ENCODE data around the gene RABL2B. TPM values are rescaled to one million over a fixed set of nuclear protein-coding genes. Genes with fewer than 3 reads are reported as not detected.
A peak's percentile ranks its signal among the peaks of the same experiment; 100 is the strongest.

Gene RABL2B
- total RNA-seq, 3 donors from 2014 or later: 28.3 to 38.4 (median 28.4) TPM

DNA sequence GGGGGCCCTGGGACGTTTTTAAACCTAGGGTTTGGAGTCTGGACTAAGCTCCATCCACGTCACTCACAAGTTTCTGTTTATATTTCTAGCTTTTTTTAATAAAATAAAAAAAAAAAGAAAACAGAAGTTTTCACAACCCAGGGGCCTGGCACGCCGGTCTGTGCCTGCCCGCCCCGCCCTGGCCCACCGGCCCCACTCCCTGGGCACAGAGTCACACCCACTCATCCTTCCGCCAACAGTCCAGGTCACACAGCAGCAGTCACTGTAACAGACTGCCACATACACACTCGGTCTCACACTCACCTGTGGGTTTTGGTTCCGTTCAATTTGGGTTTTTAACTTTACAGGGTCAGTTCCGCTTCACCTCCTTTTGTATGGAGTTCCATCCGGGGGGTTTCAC lies 50.8 kb downstream of the RABL2B start:
- Mint-ChIP-seq H3K9me3 (no peaks in the 10 kb centered on the region), H3K36me3 (ENCODE audit: insufficient read depth) (no peaks in the 10 kb centered on the region), H3K4me3 (no peak overlapping the region), H3K27me3 (ENCODE audit: low read depth) (peaks cover 2% of the 10 kb centered on the region), H3K4me1 (ENCODE audit: low read depth) (peaks cover 4% of the 10 kb centered on the region)
- no peak for DNase-seq
- ATAC-seq: no peak

DNA sequence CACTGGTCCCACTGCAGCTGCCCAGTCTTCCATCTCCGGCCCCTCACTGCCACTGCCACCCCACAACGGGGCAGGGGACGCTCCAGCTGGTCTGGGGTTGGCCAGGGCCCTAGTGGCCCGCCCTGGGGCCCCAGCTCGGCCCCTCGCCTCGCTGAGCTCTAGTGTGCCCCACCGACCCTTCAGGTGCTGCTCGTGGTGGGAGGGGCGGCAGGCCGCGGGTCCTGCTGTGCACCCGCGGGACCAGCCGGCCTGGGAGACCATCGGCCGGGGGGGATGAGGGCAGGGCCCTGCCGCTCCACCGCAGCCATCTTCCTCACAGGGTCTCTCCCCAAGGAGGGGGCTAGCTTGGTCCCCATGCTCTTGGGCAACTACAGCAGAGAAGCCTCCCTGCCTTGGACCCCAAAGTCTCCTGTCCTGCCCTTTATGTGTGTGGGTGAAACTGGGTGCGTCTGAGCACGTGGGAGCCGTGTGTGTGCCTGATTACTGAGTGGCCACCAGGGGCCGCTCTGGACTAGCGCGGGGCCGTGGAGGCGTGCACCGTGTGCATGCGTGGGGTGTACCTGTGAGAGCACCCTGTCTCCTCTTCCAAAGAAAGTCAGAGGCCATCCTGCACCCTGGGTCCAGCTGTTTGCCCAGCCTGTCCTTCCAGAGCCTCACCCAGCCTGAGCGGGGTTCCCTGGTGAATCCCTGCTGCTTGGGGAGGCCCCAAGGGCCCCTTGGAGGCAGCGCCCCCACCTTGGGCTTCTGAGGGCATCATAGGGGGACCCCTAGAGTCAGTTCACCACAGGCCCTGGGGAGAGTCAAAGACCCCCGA lies 51.4 kb downstream of the RABL2B start:
- peaks cover 2% of the 10 kb centered on the region for H3K27me3 Mint-ChIP-seq (ENCODE audit: low read depth)
- no peaks in the 10 kb centered on the region for H3K36me3 Mint-ChIP-seq (ENCODE audit: insufficient read depth)
- H3K4me1 Mint-ChIP-seq (ENCODE audit: low read depth): peaks cover 4% of the 10 kb centered on the region
- H3K4me3 Mint-ChIP-seq: no peak overlapping the region
- ATAC-seq (peak; percentile 86 to 91), DNase-seq (peak; percentile 49)
- H3K9me3 Mint-ChIP-seq: no peaks in the 10 kb centered on the region

DNA sequence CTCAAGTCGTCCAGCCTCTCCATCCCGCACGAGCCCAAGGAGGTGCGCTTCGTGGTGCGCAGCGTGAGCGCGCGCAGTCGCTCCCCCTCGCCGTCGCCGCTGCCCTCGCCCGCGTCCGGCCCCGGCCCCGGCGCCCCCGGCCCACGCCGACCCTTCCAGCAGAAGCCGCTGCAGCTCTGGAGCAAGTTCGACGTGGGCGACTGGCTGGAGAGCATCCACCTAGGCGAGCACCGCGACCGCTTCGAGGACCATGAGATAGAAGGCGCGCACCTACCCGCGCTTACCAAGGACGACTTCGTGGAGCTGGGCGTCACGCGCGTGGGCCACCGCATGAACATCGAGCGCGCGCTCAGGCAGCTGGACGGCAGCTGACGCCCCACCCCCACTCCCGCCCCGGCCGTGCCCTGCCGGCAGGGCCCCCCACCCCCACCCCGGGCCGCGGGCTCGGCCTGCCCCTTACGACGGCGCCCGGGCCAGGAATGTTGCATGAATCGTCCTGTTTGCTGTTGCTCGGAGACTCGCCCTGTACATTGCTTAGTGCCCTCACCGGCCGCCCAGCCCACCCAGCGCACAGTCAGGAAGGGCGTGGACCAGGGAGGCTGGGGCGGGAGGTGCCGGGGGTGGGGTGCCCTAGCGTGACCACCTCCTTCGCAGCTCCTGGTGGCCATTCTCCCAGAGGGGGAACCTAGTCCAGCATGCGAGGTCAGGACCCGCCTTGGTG lies 52.3 kb downstream of the RABL2B start:
- Mint-ChIP-seq H3K4me1 (ENCODE audit: low read depth) (peaks cover 4% of the 10 kb centered on the region), H3K4me3 (no peak overlapping the region), H3K27me3 (ENCODE audit: low read depth) (peaks cover 2% of the 10 kb centered on the region), H3K36me3 (ENCODE audit: insufficient read depth) (no peaks in the 10 kb centered on the region), H3K9me3 (no peaks in the 10 kb centered on the region)
- DNase-seq (no peak), ATAC-seq (no peak)

DNA sequence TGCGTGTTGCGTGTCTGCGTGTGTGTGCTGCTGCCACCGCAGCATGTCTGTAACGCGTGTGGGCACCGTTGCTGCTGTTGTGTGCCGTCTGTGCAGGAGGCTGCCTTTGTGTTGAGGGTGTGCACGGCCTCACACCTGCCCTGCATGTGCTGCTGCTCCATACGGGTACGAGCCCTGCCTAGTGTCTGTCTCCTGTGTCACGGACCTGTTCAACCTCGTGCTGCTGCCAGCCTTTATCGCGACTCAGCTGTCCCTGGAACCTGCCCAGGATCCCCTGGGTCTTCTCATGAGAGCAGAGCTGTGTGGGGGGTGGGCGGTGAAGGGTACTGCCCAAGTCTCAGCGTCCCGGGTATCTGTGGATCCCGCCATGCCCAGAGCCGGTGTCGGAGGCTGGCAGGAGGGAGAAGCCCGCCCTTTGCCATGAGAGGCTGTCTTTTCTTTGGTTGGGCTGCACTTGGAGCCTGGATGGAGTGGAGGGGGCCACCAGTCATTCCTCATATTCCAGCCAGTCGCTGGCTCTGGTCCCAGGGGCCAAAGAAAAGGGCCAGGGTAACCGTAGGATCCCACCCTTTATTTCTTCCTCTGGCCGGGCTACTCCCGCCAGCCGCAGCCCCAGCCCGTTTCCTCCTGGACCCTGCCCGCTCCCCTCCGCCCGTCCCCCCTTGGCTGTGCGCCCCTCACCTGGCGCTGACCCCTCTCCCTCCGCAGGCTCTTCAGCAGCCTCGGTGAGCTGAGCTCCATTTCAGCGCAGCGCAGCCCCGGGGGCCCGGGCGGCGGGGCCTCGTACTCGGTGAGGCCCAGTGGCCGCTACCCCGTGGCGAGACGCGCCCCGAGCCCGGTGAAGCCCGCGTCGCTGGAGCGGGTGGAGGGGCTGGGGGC lies 53.2 kb downstream of the RABL2B start:
- H3K27me3 Mint-ChIP-seq (ENCODE audit: low read depth): peaks cover 2% of the 10 kb centered on the region
- no peaks in the 10 kb centered on the region for H3K36me3 Mint-ChIP-seq (ENCODE audit: insufficient read depth)
- DNase-seq: no peak
- ATAC-seq: no peak
- H3K4me1 Mint-ChIP-seq (ENCODE audit: low read depth): peaks cover 4% of the 10 kb centered on the region
- H3K9me3 Mint-ChIP-seq: no peaks in the 10 kb centered on the region
- no peak overlapping the region for H3K4me3 Mint-ChIP-seq

GRCh38 chr22:50729391-50730012 lies 53.9 kb downstream of the RABL2B start:
- peaks cover 4% of the 10 kb centered on the region for H3K4me1 Mint-ChIP-seq (ENCODE audit: low read depth)
- no peak overlapping the region for H3K4me3 Mint-ChIP-seq
- ATAC-seq: no peak
- no peaks in the 10 kb centered on the region for H3K36me3 Mint-ChIP-seq (ENCODE audit: insufficient read depth)
- no peak for DNase-seq
- peaks cover 2% of the 10 kb centered on the region for H3K27me3 Mint-ChIP-seq (ENCODE audit: low read depth)
- no peaks in the 10 kb centered on the region for H3K9me3 Mint-ChIP-seq

DNA sequence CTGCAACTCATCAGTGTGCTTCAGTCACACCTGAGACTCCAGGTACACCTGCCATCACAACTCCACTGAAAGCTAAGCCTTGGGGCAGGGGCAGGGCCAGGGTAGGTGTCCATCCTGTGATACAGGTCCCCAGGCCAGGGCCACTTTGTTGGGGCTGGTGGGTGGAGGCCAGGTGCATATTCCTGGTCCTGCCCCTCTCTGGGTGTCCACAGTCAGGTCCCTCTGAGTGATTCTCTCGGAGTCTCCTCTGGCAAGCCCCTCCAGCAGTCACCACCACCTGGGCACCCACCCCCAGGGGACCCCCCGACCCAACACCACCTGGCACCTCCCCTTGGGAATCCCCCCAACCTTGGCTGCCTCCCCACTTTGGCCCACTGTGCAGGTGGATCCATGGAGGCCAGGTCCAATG lies 54.9 kb downstream of the RABL2B start:
- Mint-ChIP-seq H3K4me1 (ENCODE audit: low read depth) (peaks cover 4% of the 10 kb centered on the region), H3K9me3 (no peaks in the 10 kb centered on the region), H3K4me3 (no peak overlapping the region), H3K36me3 (ENCODE audit: insufficient read depth) (no peaks in the 10 kb centered on the region), H3K27me3 (ENCODE audit: low read depth) (no peaks in the 10 kb centered on the region)
- DNase-seq (no peak), ATAC-seq (no peak)

GRCh38 chr22:50727678-50728522 lies 55.5 kb downstream of the RABL2B start:
- DNase-seq: no peak
- no peaks in the 10 kb centered on the region for H3K36me3 Mint-ChIP-seq (ENCODE audit: insufficient read depth)
- H3K9me3 Mint-ChIP-seq: no peaks in the 10 kb centered on the region
- H3K4me1 Mint-ChIP-seq (ENCODE audit: low read depth): peaks cover 4% of the 10 kb centered on the region
- no peak for ATAC-seq
- H3K4me3 Mint-ChIP-seq: no peak overlapping the region
- no peaks in the 10 kb centered on the region for H3K27me3 Mint-ChIP-seq (ENCODE audit: low read depth)

GRCh38 chr22:50726643-50727340 lies 56.6 kb downstream of the RABL2B start:
- no peak for ATAC-seq
- DNase-seq: no peak
- H3K36me3 Mint-ChIP-seq (ENCODE audit: insufficient read depth): no peaks in the 10 kb centered on the region

DNA sequence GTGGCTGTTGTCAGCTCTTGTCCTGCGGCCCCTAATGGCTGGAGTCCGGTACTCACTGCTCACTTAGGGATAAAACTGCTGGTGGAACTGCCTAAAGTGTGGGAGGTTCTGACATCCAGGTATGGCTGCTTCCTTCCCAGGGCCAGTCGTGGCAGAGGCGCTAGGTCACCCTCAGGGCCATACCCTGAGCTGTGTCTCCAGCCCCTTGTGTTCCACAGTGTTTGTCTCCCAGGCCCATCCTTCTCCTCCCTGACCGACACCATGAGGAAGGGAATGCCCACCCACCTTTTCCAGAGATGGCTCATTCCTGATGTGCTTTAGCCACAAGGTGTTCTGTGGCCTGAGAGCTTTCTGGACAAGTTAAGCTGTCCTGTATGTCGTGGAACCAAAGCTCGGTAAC lies 57.8 kb downstream of the RABL2B start:
- no peaks in the 10 kb centered on the region for H3K4me1 Mint-ChIP-seq (ENCODE audit: low read depth)
- H3K4me3 Mint-ChIP-seq: no peak overlapping the region
- H3K27me3 Mint-ChIP-seq (ENCODE audit: low read depth): no peaks in the 10 kb centered on the region
- ATAC-seq (no peak), DNase-seq (no peak)
- H3K36me3 Mint-ChIP-seq (ENCODE audit: insufficient read depth): no peaks in the 10 kb centered on the region
- no peaks in the 10 kb centered on the region for H3K9me3 Mint-ChIP-seq

More at GRCh38 chr22:50726643-50727340, 56.6 kb downstream of the RABL2B start:
- no peak overlapping the region for H3K4me3 Mint-ChIP-seq
- H3K4me1 Mint-ChIP-seq (ENCODE audit: low read depth): no peaks in the 10 kb centered on the region
- H3K27me3 Mint-ChIP-seq (ENCODE audit: low read depth): no peaks in the 10 kb centered on the region
- no peaks in the 10 kb centered on the region for H3K9me3 Mint-ChIP-seq

GRCh38 chr22:50724616-50725015 lies 58.8 kb downstream of the RABL2B start:
- ATAC-seq: no peak
- no peaks in the 10 kb centered on the region for H3K27me3 Mint-ChIP-seq (ENCODE audit: low read depth)
- no peak for DNase-seq
- no peaks in the 10 kb centered on the region for H3K36me3 Mint-ChIP-seq (ENCODE audit: insufficient read depth)
- no peaks in the 10 kb centered on the region for H3K4me1 Mint-ChIP-seq (ENCODE audit: low read depth)
- no peak overlapping the region for H3K4me3 Mint-ChIP-seq
- H3K9me3 Mint-ChIP-seq: no peaks in the 10 kb centered on the region

GRCh38 chr22:50723991-50724390 lies 59.4 kb downstream of the RABL2B start:
- Mint-ChIP-seq H3K4me1 (ENCODE audit: low read depth) (no peaks in the 10 kb centered on the region), H3K4me3 (no peak overlapping the region), H3K36me3 (ENCODE audit: insufficient read depth) (no peaks in the 10 kb centered on the region), H3K9me3 (no peaks in the 10 kb centered on the region), H3K27me3 (ENCODE audit: low read depth) (no peaks in the 10 kb centered on the region)
- ATAC-seq (no peak), DNase-seq (no peak)

GRCh38 chr22:50722716-50723428 lies 60.6 kb downstream of the RABL2B start:
- DNase-seq (no peak), ATAC-seq (no peak)
- Mint-ChIP-seq H3K27me3 (ENCODE audit: low read depth) (no peaks in the 10 kb centered on the region), H3K4me1 (ENCODE audit: low read depth) (no peaks in the 10 kb centered on the region), H3K36me3 (ENCODE audit: insufficient read depth) (no peaks in the 10 kb centered on the region), H3K4me3 (no peak overlapping the region), H3K9me3 (no peaks in the 10 kb centered on the region)
